A549 treated with CpdA at 1 μM for 4 hours (cell line): ENCODE measurements around the gene TCHH. TPM values are rescaled to one million over a fixed set of nuclear protein-coding genes. Genes with fewer than 3 reads are reported as not detected.

Experiments used
- total RNA-seq: library from RNA; stranded (reverse); fragments of 200-300 nt; extraction: Qiagen RNA extraction; gene quantifications from 5 replicates; pipeline ENCODE4 v1.2.3, GENCODE V29; 2022; ENCODE audit warnings: low read depth

TCHH gene
- total RNA-seq, result 0.14 to 0.24 TPM (median 0.19 TPM) in 5 replicates

GRCh38 chr1:152115344-152115743, at the start of gene TCHH:
TSS of gene TCHH (minus strand) at chr1:152115444. CDS start at chr1:152114080, 1,364 bp downstream.

GRCh38 chr1:152159144-152159543, 43.9 kb upstream of the TCHH start, which contains the start of gene RPTN:
TSS of gene RPTN (minus strand) at chr1:152159228. CDS start at chr1:152157889, 1,339 bp downstream.

GRCh38 chr1:152089014-152089674, 26.1 kb downstream of the TCHH start, which contains the start of gene TCHHL1:
TSS of gene TCHHL1 (minus strand) at chr1:152089064. CDS start at chr1:152088143, 921 bp downstream.

Other genes with a start within 250 kb of the TCHH start
- 12.7 to 14.1 TPM (median 13.4 TPM) in 5 replicates for gene THEM4, start 205.9 kb downstream of the TCHH start, total RNA-seq
- gene S100A10, start 121.6 kb downstream of the TCHH start, total RNA-seq, result 1,952 to 2,092 TPM (median 2,021 TPM) in 5 replicates
- 1,668 to 1,944 TPM (median 1,920 TPM) in 5 replicates for gene S100A11, start 78.4 kb downstream of the TCHH start, total RNA-seq
- not detected in 5 replicates for gene TCHHL1, start 26.4 kb downstream of the TCHH start, total RNA-seq
- not detected in 5 replicates for gene RPTN, start 43.8 kb upstream of the TCHH start, total RNA-seq
- 0.01 TPM in 1 of 5 replicates, not detected in the others for gene HRNR, start 108.7 kb upstream of the TCHH start, total RNA-seq
- 0.01 TPM in 2 of 5 replicates, not detected in the others for gene FLG, start 209.8 kb upstream of the TCHH start, total RNA-seq
- gene FLG2, start 244.6 kb upstream of the TCHH start, total RNA-seq, result not detected in 5 replicates